CD4-positive, CD25-positive, alpha-beta regulatory T cell (primary cell): Measurements from ENCODE around the gene COG3. TPM values are rescaled to one million over a fixed set of nuclear protein-coding genes. Genes with fewer than 3 reads are reported as not detected.

Experiments
- ATAC-seq, 2 donors: fragments of 150-1000 bp; cut with Tn5 transposase; one replicate each; pipeline ENCODE4 v1.10.0; 2021; ENCODE audit warnings: low read depth in 2 of 2, moderate number of reproducible peaks in 2 of 2, moderate library complexity in 1 of 2
- DNase-seq, 3 donors: peaks; one replicate each; pipeline versions ENCODE4 v3.0.0 to v3.0.0-alpha.2; 2012 to 2022; ENCODE audit warnings: mixed read lengths in 1 of 3
- H3K27ac ChIP-seq: one replicate; pipeline ENCODE4 v1.7.0; 2013; ENCODE audit warnings: mild to moderate bottlenecking, low read length; ENCODE audit not compliant: insufficient read depth, poor library complexity, severe bottlenecking
- H3K27me3 ChIP-seq: one replicate; pipeline ENCODE4 v1.7.0; 2013; ENCODE audit warnings: low read length; ENCODE audit not compliant: control insufficient read depth, insufficient read depth
- H3K36me3 ChIP-seq: one replicate; pipeline ENCODE4 v1.7.0; 2013; ENCODE audit warnings: mild to moderate bottlenecking, low read length, moderate library complexity; ENCODE audit not compliant: control insufficient read depth, insufficient read depth
- H3K4me1 ChIP-seq: 2 replicates; pipeline ENCODE4 v1.7.0; 2013; ENCODE audit warnings: mild to moderate bottlenecking, low read length; ENCODE audit not compliant: insufficient read depth, control insufficient read depth, poor library complexity, severe bottlenecking
- H3K4me3 ChIP-seq: one replicate; pipeline ENCODE4 v1.7.0; 2013; ENCODE audit warnings: low read depth, mild to moderate bottlenecking, low read length, moderate library complexity
- H3K9me3 ChIP-seq, 2 experiments: 1 replicate in 1 of 2; 2 replicates in 1 of 2; pipeline ENCODE4 v1.7.0; 2013; ENCODE audit warnings: low read length in 2 of 2, mild to moderate bottlenecking in 1 of 2, moderate library complexity in 1 of 2; ENCODE audit not compliant: control insufficient read depth in 2 of 2
- H3K27ac Mint-ChIP-seq, 3 donors: one replicate each; pipeline ENCODE4 v1.8.0; 2020 to 2022; ENCODE audit warnings: mild to moderate bottlenecking in 3 of 3, mixed read lengths in 3 of 3, moderate library complexity in 2 of 3
- H3K27me3 Mint-ChIP-seq: one replicate; pipeline ENCODE4 v1.8.0; 2022; ENCODE audit warnings: mild to moderate bottlenecking, mixed read lengths
- H3K36me3 Mint-ChIP-seq: one replicate; pipeline ENCODE4 v1.8.0; 2020; ENCODE audit warnings: mixed read lengths
- H3K4me1 Mint-ChIP-seq, 4 donors: one replicate each; pipeline ENCODE4 v1.8.0; 2020 to 2022; ENCODE audit warnings: mixed read lengths in 4 of 4, mild to moderate bottlenecking in 1 of 4
- H3K4me3 Mint-ChIP-seq, 4 donors: one replicate each; pipeline ENCODE4 v1.8.0; 2020 to 2022; ENCODE audit warnings: mild to moderate bottlenecking in 4 of 4, mixed read lengths in 4 of 4, moderate library complexity in 3 of 4
- H3K9me3 Mint-ChIP-seq, 7 donors: one replicate each; pipeline ENCODE4 v1.8.0; 2020 to 2022; ENCODE audit warnings: mixed read lengths in 7 of 7, mild to moderate bottlenecking in 3 of 7, moderate library complexity in 2 of 7
- polyA plus RNA-seq, 4 donors: library from polyadenylated mRNA; unstranded; fragments of 300-500 nt; fragmentation: Illumina TruSeq; gene quantifications; one replicate each; pipeline ENCODE4 v1.2.3, GENCODE V29; 2021
- total RNA-seq: library from RNA; stranded (reverse); gene quantifications from one replicate; pipeline ENCODE4 v1.2.3, GENCODE V29; 2022

The COG3 gene
- total and polyA plus RNA-seq, 5 donors from 2014 or later = 18.0 to 48.9 (median 32.3) TPM

GRCh38 chr13:45473627-45474026, 8.9 kb downstream of the COG3 start:
- ATAC-seq = peak; percentile 60 to 62
- Histone ChIP-seq H3K4me1 (peaks cover 17% of the 10 kb centered on the region), H3K36me3 (peaks cover 17% of the 10 kb centered on the region), H3K9me3 (no peaks in the 10 kb centered on the region), H3K4me3 (no peak overlapping the region), H3K27me3 (no peaks in the 10 kb centered on the region), H3K27ac (no peak overlapping the region)
- peaks cover 0 to 4% (median 0%) of the 10 kb centered on the region in 7 donors for H3K9me3 Mint-ChIP-seq
- no peaks in the 10 kb centered on the region for H3K27me3 Mint-ChIP-seq
- H3K4me1 Mint-ChIP-seq = peaks cover 31 to 68% (median 42%) of the 10 kb centered on the region in 4 donors
- peaks cover 21% of the 10 kb centered on the region for H3K36me3 Mint-ChIP-seq
- H3K27ac Mint-ChIP-seq = no peak overlapping the region
- H3K4me3 Mint-ChIP-seq = peak overlapping the region in 1 of 4 donors; percentile 31
- peak in 1 of 3 donors; percentile 44 for DNase-seq

GRCh38 chr13:45474584-45475454, 10.1 kb downstream of the COG3 start:
- Mint-ChIP-seq H3K36me3 (peaks cover 25% of the 10 kb centered on the region), H3K4me1 (peaks cover 34 to 60% (median 42%) of the 10 kb centered on the region in 4 donors), H3K27ac (peak overlapping the region in 2 of 3 donors; percentile 11 to 32), H3K27me3 (no peaks in the 10 kb centered on the region), H3K4me3 (peak overlapping the region in 1 of 4 donors; percentile 32), H3K9me3 (peaks cover 0 to 4% (median 0%) of the 10 kb centered on the region in 7 donors)
- no peak for ATAC-seq
- H3K27ac ChIP-seq = no peak overlapping the region
- H3K4me1 ChIP-seq = peaks cover 14% of the 10 kb centered on the region
- DNase-seq = no peak
- H3K36me3 ChIP-seq = peaks cover 27% of the 10 kb centered on the region
- H3K9me3 ChIP-seq = no peaks in the 10 kb centered on the region
- no peaks in the 10 kb centered on the region for H3K27me3 ChIP-seq
- H3K4me3 ChIP-seq = no peak overlapping the region

- DNase-seq (no peak), ATAC-seq (no peak)
- H3K4me1 Mint-ChIP-seq = peaks cover 5 to 26% (median 23%) of the 10 kb centered on the region in 4 donors
- H3K4me3 ChIP-seq = no peak overlapping the region
- H3K4me1 ChIP-seq = peaks cover 3% of the 10 kb centered on the region
- H3K36me3 Mint-ChIP-seq = peaks cover 26% of the 10 kb centered on the region
- no peaks in the 10 kb centered on the region for H3K27me3 Mint-ChIP-seq
- peak overlapping the region in 1 of 3 donors; percentile 32 for H3K27ac Mint-ChIP-seq
- no peaks in the 10 kb centered on the region for H3K9me3 Mint-ChIP-seq
- H3K27me3 ChIP-seq = no peaks in the 10 kb centered on the region
- peaks cover 62% of the 10 kb centered on the region for H3K36me3 ChIP-seq
- no peaks in the 10 kb centered on the region for H3K9me3 ChIP-seq
- no peak overlapping the region for H3K4me3 Mint-ChIP-seq
- no peak overlapping the region for H3K27ac ChIP-seq
Measured at GRCh38 chr13:45479661-45480060, 14.9 kb downstream of the COG3 start.

- no peaks in the 10 kb centered on the region for H3K27me3 ChIP-seq
Measured at GRCh38 chr13:45481688-45482087, 16.9 kb downstream of the COG3 start.

GRCh38 chr13:45482571-45483173, 17.9 kb downstream of the COG3 start:
- no peaks in the 10 kb centered on the region for H3K27me3 Mint-ChIP-seq
- DNase-seq (no peak), ATAC-seq (no peak)
- no peaks in the 10 kb centered on the region for H3K9me3 Mint-ChIP-seq
- no peaks in the 10 kb centered on the region for H3K27me3 ChIP-seq
- peaks cover 60% of the 10 kb centered on the region for H3K36me3 ChIP-seq
- no peak overlapping the region for H3K4me3 Mint-ChIP-seq
- no peak overlapping the region for H3K27ac ChIP-seq
- no peak overlapping the region for H3K4me3 ChIP-seq
- H3K9me3 ChIP-seq = no peaks in the 10 kb centered on the region
- no peaks in the 10 kb centered on the region for H3K4me1 ChIP-seq
- peaks cover 36% of the 10 kb centered on the region for H3K36me3 Mint-ChIP-seq
- H3K4me1 Mint-ChIP-seq = peaks cover 10 to 28% (median 14%) of the 10 kb centered on the region in 4 donors
- no peak overlapping the region for H3K27ac Mint-ChIP-seq

More at GRCh38 chr13:45481688-45482087, 16.9 kb downstream of the COG3 start:
- Mint-ChIP-seq H3K4me1 (peaks cover 4 to 26% (median 14%) of the 10 kb centered on the region in 4 donors), H3K9me3 (no peaks in the 10 kb centered on the region), H3K4me3 (no peak overlapping the region), H3K36me3 (peaks cover 26% of the 10 kb centered on the region), H3K27me3 (no peaks in the 10 kb centered on the region), H3K27ac (no peak overlapping the region)
- Histone ChIP-seq H3K4me1 (no peaks in the 10 kb centered on the region), H3K9me3 (no peaks in the 10 kb centered on the region), H3K27ac (no peak overlapping the region), H3K4me3 (no peak overlapping the region), H3K36me3 (peaks cover 59% of the 10 kb centered on the region)
- ATAC-seq (no peak), DNase-seq (no peak)

GRCh38 chr13:45487604-45488003, 22.9 kb downstream of the COG3 start:
- ATAC-seq (no peak), DNase-seq (no peak)
- H3K4me3 ChIP-seq = no peak overlapping the region
- H3K36me3 ChIP-seq = peaks cover 54% of the 10 kb centered on the region
- Mint-ChIP-seq H3K9me3 (no peaks in the 10 kb centered on the region), H3K36me3 (peaks cover 41% of the 10 kb centered on the region), H3K4me1 (peaks cover under 1 to 18% (median 13%) of the 10 kb centered on the region in 4 donors), H3K27ac (peak overlapping the region in 1 of 3 donors; percentile 39), H3K27me3 (no peaks in the 10 kb centered on the region), H3K4me3 (no peak overlapping the region)
- H3K9me3 ChIP-seq = no peaks in the 10 kb centered on the region
- H3K4me1 ChIP-seq = no peaks in the 10 kb centered on the region
- no peaks in the 10 kb centered on the region for H3K27me3 ChIP-seq
- no peak overlapping the region for H3K27ac ChIP-seq

GRCh38 chr13:45490068-45490467, 25.3 kb downstream of the COG3 start:
- Histone ChIP-seq H3K4me1 (no peaks in the 10 kb centered on the region), H3K36me3 (peaks cover 56% of the 10 kb centered on the region), H3K9me3 (no peaks in the 10 kb centered on the region), H3K4me3 (no peak overlapping the region), H3K27me3 (no peaks in the 10 kb centered on the region), H3K27ac (no peak overlapping the region)
- peak in 2 of 3 donors; percentile 29 to 46 for DNase-seq
- Mint-ChIP-seq H3K4me3 (no peak overlapping the region), H3K36me3 (peaks cover 28% of the 10 kb centered on the region), H3K27ac (peak overlapping the region in 1 of 3 donors; percentile 41), H3K4me1 (peaks cover 0 to 17% (median 6%) of the 10 kb centered on the region in 4 donors), H3K9me3 (no peaks in the 10 kb centered on the region), H3K27me3 (no peaks in the 10 kb centered on the region)
- peak in 1 of 2 donors; percentile 76 for ATAC-seq
